SK-N-SH treated with all-trans-retinoic acid at 6 μM for 48 hours (cell line): ENCODE measurements around the gene WIPI1.

Experiments used
- ATAC-seq: fragments of 200-7000 bp; cut with Tn5 transposase; 3 replicates; pipeline ENCODE4 v1.9.1; 2020; ENCODE audit warnings: mild to moderate bottlenecking, moderate library complexity
- ARNTL ChIP-seq: fragments of 450-650 bp; formaldehyde crosslinking; IDR thresholded peaks from 2 replicates; pipeline ENCODE4 v1.5.0; 2020; ENCODE audit warnings: low read depth, mild to moderate bottlenecking, moderate library complexity, borderline replicate concordance
- BACH2 ChIP-seq: fragments of 250-450 bp; sonication (Bioruptor Pico); IDR thresholded peaks from 2 replicates; pipeline ENCODE4 v1.9.0; 2021; ENCODE audit warnings: mild to moderate bottlenecking, borderline replicate concordance
- CSDC2 ChIP-seq: fragments of 250-450 bp; sonication (Bioruptor Pico); IDR thresholded peaks from 2 replicates; pipeline ENCODE4 v1.5.0; 2020; ENCODE audit warnings: mild to moderate bottlenecking, moderate library complexity
- ESRRG ChIP-seq: fragments of 250-450 bp; sonication (Bioruptor Pico); IDR thresholded peaks from 2 replicates; pipeline ENCODE4 v1.6.1; 2021; ENCODE audit warnings: mild to moderate bottlenecking
- GLIS3 ChIP-seq: fragments of 250-450 bp; sonication (Bioruptor Pico); IDR thresholded peaks from 2 replicates; pipeline ENCODE4 v1.5.0; 2020; ENCODE audit warnings: mild to moderate bottlenecking, moderate library complexity
- OSR1 ChIP-seq: fragments of 250-450 bp; sonication (Bioruptor Pico); IDR thresholded peaks from 2 replicates; pipeline ENCODE4 v1.8.0; 2022; ENCODE audit warnings: moderate library complexity, mild to moderate bottlenecking, inconsistent platforms
- PPARA ChIP-seq: fragments of 250-450 bp; sonication (Bioruptor Pico); IDR thresholded peaks from 2 replicates; pipeline ENCODE4 v1.5.0; 2020; ENCODE audit warnings: mild to moderate bottlenecking, borderline replicate concordance
- RARB ChIP-seq: fragments of 250-450 bp; sonication (Bioruptor Pico); IDR thresholded peaks from 2 replicates; pipeline ENCODE4 v1.8.0; 2021; ENCODE audit warnings: mild to moderate bottlenecking, moderate library complexity
- SNAI2 ChIP-seq: fragments of 250-450 bp; sonication (Bioruptor Pico); IDR thresholded peaks from 2 replicates; pipeline ENCODE4 v1.5.0; 2020; ENCODE audit warnings: mild to moderate bottlenecking, moderate library complexity
- TCF4 ChIP-seq: fragments of 250-450 bp; sonication (Bioruptor Pico); IDR thresholded peaks from 2 replicates; pipeline ENCODE4 v1.8.0; 2021; ENCODE audit warnings: mild to moderate bottlenecking, moderate library complexity, borderline replicate concordance
- TOX ChIP-seq: fragments of 250-450 bp; sonication (Bioruptor Pico); IDR thresholded peaks from 2 replicates; pipeline ENCODE4 v1.8.0; 2021; ENCODE audit warnings: mild to moderate bottlenecking, moderate library complexity, borderline replicate concordance
- ZC3H10 ChIP-seq: fragments of 250-450 bp; sonication (Bioruptor Pico); IDR thresholded peaks from 2 replicates; pipeline ENCODE4 v1.5.1; 2021; ENCODE audit warnings: mild to moderate bottlenecking, moderate library complexity
- ZFP3 ChIP-seq: fragments of 250-450 bp; sonication (Bioruptor Pico); IDR thresholded peaks from 2 replicates; pipeline ENCODE4 v1.5.0; 2020; ENCODE audit warnings: mild to moderate bottlenecking, moderate library complexity
- ZFP30 ChIP-seq: fragments of 450-650 bp; formaldehyde crosslinking; IDR thresholded peaks from 2 replicates; pipeline ENCODE4 v1.5.0; 2022; ENCODE audit warnings: mild to moderate bottlenecking, moderate library complexity
- ZNF565 ChIP-seq: fragments of 450-650 bp; formaldehyde crosslinking; conservative IDR thresholded peaks from 2 replicates; pipeline ENCODE4 v1.5.0; 2020; ENCODE audit warnings: low read depth, mild to moderate bottlenecking, moderate library complexity
- ZNF70 ChIP-seq: fragments of 450-650 bp; formaldehyde crosslinking; IDR thresholded peaks from 2 replicates; pipeline ENCODE4 v1.5.0; 2020; ENCODE audit warnings: mild to moderate bottlenecking, moderate library complexity
- TF ChIP-seq, protein P1 (sequence below): fragments of 250-450 bp; sonication (Bioruptor Pico); IDR thresholded peaks from 2 replicates; pipeline ENCODE4 v1.8.0; 2020; ENCODE audit warnings: mild to moderate bottlenecking, moderate library complexity, borderline replicate concordance
- TF ChIP-seq, protein P2 (sequence below): fragments of 250-450 bp; sonication (Bioruptor Pico); IDR thresholded peaks from 2 replicates; pipeline ENCODE4 v1.5.1; 2021; ENCODE audit warnings: mild to moderate bottlenecking, moderate library complexity
- TF ChIP-seq, protein P3 (sequence below): fragments of 250-450 bp; sonication (Bioruptor Pico); IDR thresholded peaks from 2 replicates; pipeline ENCODE4 v1.5.1; 2020; ENCODE audit warnings: low read depth, mild to moderate bottlenecking, moderate library complexity
- TF ChIP-seq, protein P4 (sequence below): fragments of 250-450 bp; sonication (Bioruptor Pico); IDR thresholded peaks from 2 replicates; pipeline ENCODE4 v1.5.0; 2020; ENCODE audit warnings: mild to moderate bottlenecking, moderate library complexity
- TF ChIP-seq, protein P5 (sequence below): fragments of 250-450 bp; sonication (Bioruptor Pico); IDR thresholded peaks from 2 replicates; pipeline ENCODE4 v1.8.0; 2021; ENCODE audit warnings: low read depth, mild to moderate bottlenecking, moderate library complexity, borderline replicate concordance

The WIPI1 gene

DNA sequence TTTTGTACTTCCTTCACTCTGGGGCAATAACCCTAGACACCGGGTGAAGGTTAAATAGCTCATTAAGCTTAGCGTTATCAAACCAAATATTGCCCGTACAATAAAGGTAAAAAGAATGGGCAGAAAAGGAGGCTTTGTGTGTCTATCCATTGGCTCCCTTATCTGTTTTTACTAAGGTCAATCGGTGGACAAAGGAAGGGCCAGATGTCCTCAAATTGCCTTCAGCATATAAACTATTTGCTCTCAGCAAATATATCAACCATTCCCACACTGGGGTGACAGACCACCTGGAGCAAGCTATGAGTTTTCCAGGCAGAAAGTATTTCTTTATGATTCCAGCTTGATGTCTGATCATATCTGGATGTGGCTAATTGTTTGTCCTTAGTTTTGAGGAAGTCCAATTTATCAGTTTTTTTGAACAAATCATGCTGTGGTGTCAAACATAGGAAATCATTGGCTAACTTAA is 25.3 kb upstream of the WIPI1 start:
- no peak for ATAC-seq
- TF ChIP-seq PPARA (CRISPR knock-in tag) = no peak

DNA sequence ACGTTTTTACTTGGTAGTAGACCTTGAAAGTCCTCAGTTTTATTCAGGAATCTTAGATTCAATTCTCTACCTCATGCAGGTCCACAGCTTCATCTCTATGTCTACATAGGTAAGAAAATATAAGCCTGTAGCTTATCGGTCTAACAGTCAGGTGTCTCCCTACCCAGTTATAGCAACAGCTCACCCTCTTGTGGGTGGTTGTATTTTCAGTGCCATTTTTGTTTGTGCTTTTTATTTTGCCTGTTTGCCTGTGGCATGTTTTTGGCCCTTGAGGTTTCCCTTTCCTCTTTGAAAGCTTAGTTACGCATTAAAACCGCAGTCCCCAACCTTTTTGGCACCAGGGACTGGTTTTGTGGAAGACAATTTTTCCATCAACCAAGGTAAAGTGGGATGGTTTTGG is 23.6 kb upstream of the WIPI1 start:
- no peak for ATAC-seq
- TF ChIP-seq PPARA (CRISPR knock-in tag) (no peak), OSR1 (CRISPR knock-in tag) (no peak), ZNF565 (CRISPR knock-in tag) (no peak)
- TF ChIP-seq, all 23 proteins: peak for 0

DNA sequence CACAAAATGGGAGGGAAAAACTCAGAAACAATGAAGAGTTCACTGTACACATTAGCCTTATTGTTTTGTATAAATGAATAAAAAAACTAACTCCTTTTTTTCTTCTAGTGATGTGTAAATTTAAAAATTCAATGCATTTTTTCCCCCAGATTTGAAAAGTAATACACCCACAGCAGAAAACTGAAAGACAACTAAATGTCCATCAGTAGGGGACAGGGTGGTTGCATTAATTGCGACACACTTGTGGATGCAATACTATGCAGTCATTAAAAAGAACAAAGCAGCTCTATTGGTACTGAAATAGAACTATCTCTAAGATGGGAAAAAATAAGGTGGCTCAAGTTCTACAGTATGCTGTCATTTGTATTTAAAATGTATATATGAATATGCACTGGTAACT is 13.7 kb upstream of the WIPI1 start:
- no peak for ATAC-seq
- TF ChIP-seq ESRRG (no peak), ZFP30 (CRISPR knock-in tag) (no peak), ZC3H10 (CRISPR knock-in tag) (no peak), PPARA (CRISPR knock-in tag) (no peak)
- TF ChIP-seq, protein P1, sequence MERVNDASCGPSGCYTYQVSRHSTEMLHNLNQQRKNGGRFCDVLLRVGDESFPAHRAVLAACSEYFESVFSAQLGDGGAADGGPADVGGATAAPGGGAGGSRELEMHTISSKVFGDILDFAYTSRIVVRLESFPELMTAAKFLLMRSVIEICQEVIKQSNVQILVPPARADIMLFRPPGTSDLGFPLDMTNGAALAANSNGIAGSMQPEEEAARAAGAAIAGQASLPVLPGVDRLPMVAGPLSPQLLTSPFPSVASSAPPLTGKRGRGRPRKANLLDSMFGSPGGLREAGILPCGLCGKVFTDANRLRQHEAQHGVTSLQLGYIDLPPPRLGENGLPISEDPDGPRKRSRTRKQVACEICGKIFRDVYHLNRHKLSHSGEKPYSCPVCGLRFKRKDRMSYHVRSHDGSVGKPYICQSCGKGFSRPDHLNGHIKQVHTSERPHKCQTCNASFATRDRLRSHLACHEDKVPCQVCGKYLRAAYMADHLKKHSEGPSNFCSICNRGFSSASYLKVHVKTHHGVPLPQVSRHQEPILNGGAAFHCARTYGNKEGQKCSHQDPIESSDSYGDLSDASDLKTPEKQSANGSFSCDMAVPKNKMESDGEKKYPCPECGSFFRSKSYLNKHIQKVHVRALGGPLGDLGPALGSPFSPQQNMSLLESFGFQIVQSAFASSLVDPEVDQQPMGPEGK = no peak
- TF ChIP-seq, all 23 proteins: peak for 0

DNA sequence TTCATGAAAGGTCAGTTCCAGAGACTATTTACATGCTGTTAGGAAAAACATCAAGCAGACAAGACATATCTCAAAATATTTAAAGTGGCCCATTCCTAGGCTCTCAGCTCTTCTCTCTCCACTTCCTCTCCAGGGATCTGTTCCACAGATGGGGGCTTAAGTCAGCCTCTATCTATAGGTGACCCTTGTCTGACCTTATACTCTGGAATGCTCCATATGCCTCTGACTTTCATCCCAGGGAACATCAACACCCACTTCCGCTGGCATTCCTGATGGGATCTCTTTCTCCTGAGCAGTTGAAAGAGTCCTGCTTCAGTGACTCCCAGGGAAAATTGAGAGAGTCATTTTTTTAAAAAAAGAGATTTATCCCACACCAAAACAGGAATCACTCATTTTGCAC is 11.5 kb upstream of the WIPI1 start:
- TF ChIP-seq ZNF565 (CRISPR knock-in tag) = no peak
- TF ChIP-seq RARB = no peak
- TF ChIP-seq, protein P2, sequence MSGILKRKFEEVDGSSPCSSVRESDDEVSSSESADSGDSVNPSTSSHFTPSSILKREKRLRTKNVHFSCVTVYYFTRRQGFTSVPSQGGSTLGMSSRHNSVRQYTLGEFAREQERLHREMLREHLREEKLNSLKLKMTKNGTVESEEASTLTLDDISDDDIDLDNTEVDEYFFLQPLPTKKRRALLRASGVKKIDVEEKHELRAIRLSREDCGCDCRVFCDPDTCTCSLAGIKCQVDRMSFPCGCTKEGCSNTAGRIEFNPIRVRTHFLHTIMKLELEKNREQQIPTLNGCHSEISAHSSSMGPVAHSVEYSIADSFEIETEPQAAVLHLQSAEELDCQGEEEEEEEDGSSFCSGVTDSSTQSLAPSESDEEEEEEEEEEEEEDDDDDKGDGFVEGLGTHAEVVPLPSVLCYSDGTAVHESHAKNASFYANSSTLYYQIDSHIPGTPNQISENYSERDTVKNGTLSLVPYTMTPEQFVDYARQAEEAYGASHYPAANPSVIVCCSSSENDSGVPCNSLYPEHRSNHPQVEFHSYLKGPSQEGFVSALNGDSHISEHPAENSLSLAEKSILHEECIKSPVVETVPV (CRISPR knock-in tag) = no peak
- no peak for TF ChIP-seq TOX (CRISPR knock-in tag)
- no peak for TF ChIP-seq CSDC2 (CRISPR knock-in tag)
- no peak for TF ChIP-seq BACH2 (CRISPR knock-in tag)
- no peak for TF ChIP-seq GLIS3
- no peak for TF ChIP-seq ARNTL
- TF ChIP-seq OSR1 (CRISPR knock-in tag) = no peak
- TF ChIP-seq TCF4 (CRISPR knock-in tag) = no peak
- TF ChIP-seq ZFP3 (CRISPR knock-in tag) = no peak
- no peak for TF ChIP-seq PPARA (CRISPR knock-in tag)
- no peak for TF ChIP-seq ZNF70
- no peak for TF ChIP-seq ZFP30 (CRISPR knock-in tag)
- TF ChIP-seq, protein P3, sequence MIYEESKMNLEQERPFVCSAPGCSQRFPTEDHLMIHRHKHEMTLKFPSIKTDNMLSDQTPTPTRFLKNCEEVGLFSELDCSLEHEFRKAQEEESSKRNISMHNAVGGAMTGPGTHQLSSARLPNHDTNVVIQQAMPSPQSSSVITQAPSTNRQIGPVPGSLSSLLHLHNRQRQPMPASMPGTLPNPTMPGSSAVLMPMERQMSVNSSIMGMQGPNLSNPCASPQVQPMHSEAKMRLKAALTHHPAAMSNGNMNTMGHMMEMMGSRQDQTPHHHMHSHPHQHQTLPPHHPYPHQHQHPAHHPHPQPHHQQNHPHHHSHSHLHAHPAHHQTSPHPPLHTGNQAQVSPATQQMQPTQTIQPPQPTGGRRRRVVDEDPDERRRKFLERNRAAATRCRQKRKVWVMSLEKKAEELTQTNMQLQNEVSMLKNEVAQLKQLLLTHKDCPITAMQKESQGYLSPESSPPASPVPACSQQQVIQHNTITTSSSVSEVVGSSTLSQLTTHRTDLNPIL (CRISPR knock-in tag) = no peak
- TF ChIP-seq SNAI2 (CRISPR knock-in tag) = no peak
- no peak for ATAC-seq

DNA sequence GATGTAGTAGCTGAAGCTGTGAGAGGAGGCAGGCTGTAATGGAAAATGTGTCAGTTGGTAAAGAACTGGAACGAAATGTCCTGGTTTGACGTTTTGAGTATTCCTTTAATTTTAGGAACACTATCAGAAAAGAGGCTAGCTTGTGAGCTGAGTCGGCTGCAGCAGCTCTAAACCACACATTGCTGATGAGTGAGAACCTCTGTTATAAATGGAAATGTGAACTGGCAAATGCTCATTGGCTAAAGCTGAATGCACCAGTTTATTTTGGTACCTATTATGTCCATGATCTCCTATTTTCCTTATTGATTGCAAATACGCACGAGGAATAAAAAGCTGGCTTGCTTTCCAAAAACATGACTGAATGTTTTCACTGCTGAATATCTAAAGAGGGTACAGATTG is 11.0 kb upstream of the WIPI1 start:
- no peak for ATAC-seq
- TF ChIP-seq ZFP30 (CRISPR knock-in tag) (no peak), ZFP3 (CRISPR knock-in tag) (no peak), PPARA (CRISPR knock-in tag) (no peak), ZC3H10 (CRISPR knock-in tag) (no peak), SNAI2 (CRISPR knock-in tag) (no peak), ZNF70 (no peak), OSR1 (CRISPR knock-in tag) (no peak), TOX (CRISPR knock-in tag) (no peak), ESRRG (no peak), ARNTL (no peak), RARB (no peak), ZNF565 (CRISPR knock-in tag) (no peak)
- TF ChIP-seq, protein P2 (CRISPR knock-in tag) = no peak
- TF ChIP-seq, protein P4, sequence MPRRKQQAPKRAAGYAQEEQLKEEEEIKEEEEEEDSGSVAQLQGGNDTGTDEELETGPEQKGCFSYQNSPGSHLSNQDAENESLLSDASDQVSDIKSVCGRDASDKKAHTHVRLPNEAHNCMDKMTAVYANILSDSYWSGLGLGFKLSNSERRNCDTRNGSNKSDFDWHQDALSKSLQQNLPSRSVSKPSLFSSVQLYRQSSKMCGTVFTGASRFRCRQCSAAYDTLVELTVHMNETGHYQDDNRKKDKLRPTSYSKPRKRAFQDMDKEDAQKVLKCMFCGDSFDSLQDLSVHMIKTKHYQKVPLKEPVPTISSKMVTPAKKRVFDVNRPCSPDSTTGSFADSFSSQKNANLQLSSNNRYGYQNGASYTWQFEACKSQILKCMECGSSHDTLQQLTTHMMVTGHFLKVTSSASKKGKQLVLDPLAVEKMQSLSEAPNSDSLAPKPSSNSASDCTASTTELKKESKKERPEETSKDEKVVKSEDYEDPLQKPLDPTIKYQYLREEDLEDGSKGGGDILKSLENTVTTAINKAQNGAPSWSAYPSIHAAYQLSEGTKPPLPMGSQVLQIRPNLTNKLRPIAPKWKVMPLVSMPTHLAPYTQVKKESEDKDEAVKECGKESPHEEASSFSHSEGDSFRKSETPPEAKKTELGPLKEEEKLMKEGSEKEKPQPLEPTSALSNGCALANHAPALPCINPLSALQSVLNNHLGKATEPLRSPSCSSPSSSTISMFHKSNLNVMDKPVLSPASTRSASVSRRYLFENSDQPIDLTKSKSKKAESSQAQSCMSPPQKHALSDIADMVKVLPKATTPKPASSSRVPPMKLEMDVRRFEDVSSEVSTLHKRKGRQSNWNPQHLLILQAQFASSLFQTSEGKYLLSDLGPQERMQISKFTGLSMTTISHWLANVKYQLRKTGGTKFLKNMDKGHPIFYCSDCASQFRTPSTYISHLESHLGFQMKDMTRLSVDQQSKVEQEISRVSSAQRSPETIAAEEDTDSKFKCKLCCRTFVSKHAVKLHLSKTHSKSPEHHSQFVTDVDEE = no peak
- TF ChIP-seq, protein P5, sequence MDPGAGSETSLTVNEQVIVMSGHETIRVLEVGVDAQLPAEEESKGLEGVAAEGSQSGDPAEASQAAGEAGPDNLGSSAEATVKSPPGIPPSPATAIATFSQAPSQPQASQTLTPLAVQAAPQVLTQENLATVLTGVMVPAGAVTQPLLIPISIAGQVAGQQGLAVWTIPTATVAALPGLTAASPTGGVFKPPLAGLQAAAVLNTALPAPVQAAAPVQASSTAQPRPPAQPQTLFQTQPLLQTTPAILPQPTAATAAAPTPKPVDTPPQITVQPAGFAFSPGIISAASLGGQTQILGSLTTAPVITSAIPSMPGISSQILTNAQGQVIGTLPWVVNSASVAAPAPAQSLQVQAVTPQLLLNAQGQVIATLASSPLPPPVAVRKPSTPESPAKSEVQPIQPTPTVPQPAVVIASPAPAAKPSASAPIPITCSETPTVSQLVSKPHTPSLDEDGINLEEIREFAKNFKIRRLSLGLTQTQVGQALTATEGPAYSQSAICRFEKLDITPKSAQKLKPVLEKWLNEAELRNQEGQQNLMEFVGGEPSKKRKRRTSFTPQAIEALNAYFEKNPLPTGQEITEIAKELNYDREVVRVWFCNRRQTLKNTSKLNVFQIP (CRISPR knock-in tag) = no peak
- TF ChIP-seq, protein P3 (CRISPR knock-in tag) = no peak
